Glomerular endothelial cell (primary cell): ENCODE data around the gene GCN1. TPM values are rescaled to one million over a fixed set of nuclear protein-coding genes. Genes with fewer than 3 reads are reported as not detected.
A peak's percentile ranks its signal among the peaks of the same experiment; 100 is the strongest.
"Not testable (repeated sequence)": the region's sequence is repeated elsewhere in the genome, so short reads cannot be mapped to it uniquely, and the experiment has no call there.

Experiments
- DNase-seq: peaks from one replicate; pipeline ENCODE4 v3.0.0-alpha.2; 2011; ENCODE audit warnings: low read depth, low spot score; ENCODE audit errors: extremely low read depth
- total RNA-seq: library from RNA; depleted of rRNA; stranded (reverse); fragments of >200 nt; gene quantifications from 2 replicates; pipeline ENCODE4 v1.2.3, GENCODE V29; 2015

GCN1 gene, protein sequence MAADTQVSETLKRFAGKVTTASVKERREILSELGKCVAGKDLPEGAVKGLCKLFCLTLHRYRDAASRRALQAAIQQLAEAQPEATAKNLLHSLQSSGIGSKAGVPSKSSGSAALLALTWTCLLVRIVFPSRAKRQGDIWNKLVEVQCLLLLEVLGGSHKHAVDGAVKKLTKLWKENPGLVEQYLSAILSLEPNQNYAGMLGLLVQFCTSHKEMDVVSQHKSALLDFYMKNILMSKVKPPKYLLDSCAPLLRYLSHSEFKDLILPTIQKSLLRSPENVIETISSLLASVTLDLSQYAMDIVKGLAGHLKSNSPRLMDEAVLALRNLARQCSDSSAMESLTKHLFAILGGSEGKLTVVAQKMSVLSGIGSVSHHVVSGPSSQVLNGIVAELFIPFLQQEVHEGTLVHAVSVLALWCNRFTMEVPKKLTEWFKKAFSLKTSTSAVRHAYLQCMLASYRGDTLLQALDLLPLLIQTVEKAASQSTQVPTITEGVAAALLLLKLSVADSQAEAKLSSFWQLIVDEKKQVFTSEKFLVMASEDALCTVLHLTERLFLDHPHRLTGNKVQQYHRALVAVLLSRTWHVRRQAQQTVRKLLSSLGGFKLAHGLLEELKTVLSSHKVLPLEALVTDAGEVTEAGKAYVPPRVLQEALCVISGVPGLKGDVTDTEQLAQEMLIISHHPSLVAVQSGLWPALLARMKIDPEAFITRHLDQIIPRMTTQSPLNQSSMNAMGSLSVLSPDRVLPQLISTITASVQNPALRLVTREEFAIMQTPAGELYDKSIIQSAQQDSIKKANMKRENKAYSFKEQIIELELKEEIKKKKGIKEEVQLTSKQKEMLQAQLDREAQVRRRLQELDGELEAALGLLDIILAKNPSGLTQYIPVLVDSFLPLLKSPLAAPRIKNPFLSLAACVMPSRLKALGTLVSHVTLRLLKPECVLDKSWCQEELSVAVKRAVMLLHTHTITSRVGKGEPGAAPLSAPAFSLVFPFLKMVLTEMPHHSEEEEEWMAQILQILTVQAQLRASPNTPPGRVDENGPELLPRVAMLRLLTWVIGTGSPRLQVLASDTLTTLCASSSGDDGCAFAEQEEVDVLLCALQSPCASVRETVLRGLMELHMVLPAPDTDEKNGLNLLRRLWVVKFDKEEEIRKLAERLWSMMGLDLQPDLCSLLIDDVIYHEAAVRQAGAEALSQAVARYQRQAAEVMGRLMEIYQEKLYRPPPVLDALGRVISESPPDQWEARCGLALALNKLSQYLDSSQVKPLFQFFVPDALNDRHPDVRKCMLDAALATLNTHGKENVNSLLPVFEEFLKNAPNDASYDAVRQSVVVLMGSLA (N-terminal part only)
- 66.9 and 96.0 TPM in 2 replicates for total RNA-seq

DNA sequence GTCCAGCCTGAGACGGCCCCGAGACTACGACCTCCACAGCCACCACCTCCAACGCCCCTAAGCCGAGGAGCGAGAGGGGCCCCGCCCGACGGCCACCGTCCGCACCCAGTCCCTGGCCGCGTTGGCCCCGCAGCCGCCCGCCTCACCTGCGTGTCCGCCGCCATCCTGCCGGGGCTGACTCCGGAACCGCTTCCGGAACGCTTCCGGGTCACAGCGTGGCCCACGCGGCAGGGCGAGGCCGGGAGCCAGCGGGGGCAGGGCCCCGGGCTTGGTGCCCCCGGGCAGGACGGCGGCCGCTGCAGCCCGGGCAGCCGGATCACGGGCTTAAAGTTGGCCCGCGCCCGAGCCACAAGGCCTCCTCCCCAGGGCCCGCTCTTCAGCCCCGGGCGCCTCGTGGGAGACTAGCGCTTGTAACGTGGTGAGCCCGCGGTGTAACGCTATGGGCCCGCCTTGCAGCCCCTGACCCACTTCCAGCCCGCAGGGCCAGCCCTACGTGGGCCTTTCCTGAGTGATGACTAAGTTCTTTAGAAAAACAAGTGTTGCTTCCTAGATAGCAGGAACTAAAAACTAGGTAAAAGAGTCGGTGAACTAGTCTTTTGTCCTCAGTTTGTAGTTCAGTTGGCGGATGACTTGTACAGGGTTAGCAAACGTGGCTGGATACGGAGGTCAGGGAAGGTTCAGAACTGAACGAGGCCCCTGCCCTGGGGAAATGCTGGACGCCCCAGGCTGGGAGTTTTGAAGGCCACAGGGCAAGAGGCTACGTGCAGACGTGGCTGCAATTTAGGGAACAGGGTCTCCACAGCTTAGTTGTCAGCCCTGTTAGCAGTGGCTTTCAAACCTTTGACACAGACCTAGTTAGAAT lies at the start of gene GCN1:
TSS of gene GCN1 (minus strand) at position 182 of the 862 bp plus-strand sequence. CDS start at position 164, 18 bp downstream.
- DNase-seq, result peak; percentile 23

GRCh38 chr12:120242971-120243699 lies 48.6 kb upstream of the GCN1 start:
- no peak for DNase-seq

- no peak for DNase-seq
These were observed 47.8 kb upstream of the GCN1 start for GRCh38 chr12:120242275-120242799.

- no peak for DNase-seq
These were observed 47.2 kb upstream of the GCN1 start for GRCh38 chr12:120241561-120242274.

DNA sequence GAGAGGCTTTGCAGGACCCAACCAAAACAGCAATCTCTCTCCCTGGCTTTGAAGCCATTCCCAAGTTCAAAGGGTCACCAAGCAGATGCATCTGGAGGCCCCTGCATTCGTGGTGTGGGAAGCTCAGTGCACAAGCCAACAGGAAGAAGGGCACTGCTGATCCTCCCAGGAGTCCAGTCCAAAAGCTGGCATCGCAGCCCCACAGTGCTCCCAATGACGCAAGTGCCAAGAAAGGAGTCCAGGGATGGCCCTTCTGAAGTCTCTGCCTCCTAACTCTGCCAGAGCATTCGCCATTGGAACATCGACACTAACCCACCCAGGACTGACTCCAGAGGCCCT lies 45.9 kb upstream of the GCN1 start:
- no peak for DNase-seq

DNA sequence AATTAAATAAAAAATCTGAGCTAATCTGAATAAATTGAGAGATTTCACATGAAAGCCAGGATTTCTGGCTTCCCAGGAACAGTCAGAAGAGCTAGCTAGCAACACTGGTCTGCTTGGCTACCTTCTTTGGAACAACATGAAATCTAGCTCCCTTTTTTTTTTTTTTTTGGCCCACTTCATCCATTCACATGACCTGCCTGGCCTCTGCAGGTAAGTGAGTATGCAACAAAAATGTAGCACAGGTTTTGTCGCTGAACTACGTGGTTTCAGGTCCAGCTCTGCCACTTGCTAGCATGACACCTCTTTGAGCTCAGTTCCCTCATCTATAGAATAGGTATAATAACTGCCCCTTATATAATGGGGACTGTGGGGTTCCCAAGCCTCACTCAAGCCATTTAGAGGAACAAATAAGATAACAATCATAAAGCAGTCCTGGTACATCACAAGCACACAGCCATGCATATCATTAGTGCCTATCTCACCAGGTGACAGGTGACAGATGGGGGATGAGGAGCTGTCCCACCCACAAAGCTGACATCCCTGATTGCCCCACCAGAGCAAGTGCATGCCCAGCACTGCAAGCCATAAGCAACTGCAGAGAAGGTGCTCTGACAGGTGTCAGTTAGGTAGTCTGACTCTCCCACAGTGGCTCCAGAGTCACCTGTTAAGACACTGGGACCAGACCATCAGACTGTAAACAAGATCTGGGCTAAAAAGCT lies 45.4 kb upstream of the GCN1 start:
- no peak for DNase-seq

DNA sequence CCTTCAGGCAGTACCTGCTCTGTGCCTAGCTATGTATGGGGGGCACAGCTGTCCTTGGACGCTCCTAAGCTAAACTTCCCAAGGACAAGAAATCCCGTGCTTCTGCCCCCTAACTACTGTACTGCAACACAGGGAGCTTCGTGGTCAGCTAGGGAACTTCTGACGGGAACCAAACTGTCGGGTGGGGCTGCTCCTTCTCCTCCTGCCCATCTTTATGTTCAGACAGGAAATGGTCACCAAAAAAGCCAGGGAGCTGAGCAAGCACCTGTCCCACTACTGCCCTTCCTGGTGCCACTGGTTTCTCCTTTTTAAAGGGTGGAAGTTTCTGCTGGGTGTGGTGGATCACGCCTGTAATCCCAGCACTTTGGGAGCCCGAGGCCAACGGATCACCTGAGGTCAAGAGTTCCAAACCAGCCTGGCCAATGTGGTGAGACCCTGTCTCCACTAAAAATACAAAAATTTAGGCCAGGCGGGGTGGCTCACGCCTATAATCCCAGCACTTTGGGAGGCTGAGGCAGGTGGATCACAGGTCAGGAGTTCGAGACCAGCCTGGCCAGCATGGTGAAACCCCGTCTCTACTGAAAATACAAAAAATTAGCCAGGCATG lies 44.4 kb upstream of the GCN1 start:
- no peak for DNase-seq

DNA sequence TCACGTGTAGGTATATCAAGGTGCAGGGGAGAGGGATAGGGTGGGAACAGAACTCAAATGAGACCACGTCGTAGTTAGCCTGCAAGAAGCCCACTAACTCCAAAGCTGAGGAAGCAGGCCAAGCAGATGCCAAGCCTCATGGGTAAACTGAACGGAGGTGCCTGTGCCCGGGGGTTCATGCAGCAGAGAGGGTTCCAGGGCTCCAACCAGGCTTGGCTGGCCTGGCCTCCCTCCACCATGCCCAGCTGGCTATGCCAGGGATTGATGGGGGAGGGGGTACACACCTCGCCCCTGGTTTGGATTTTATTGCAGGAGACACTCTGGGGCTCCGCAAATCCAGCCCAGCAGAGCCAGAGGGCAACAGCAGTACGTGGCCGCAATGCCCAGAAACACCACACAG lies 43.7 kb upstream of the GCN1 start:
- no peak for DNase-seq

DNA sequence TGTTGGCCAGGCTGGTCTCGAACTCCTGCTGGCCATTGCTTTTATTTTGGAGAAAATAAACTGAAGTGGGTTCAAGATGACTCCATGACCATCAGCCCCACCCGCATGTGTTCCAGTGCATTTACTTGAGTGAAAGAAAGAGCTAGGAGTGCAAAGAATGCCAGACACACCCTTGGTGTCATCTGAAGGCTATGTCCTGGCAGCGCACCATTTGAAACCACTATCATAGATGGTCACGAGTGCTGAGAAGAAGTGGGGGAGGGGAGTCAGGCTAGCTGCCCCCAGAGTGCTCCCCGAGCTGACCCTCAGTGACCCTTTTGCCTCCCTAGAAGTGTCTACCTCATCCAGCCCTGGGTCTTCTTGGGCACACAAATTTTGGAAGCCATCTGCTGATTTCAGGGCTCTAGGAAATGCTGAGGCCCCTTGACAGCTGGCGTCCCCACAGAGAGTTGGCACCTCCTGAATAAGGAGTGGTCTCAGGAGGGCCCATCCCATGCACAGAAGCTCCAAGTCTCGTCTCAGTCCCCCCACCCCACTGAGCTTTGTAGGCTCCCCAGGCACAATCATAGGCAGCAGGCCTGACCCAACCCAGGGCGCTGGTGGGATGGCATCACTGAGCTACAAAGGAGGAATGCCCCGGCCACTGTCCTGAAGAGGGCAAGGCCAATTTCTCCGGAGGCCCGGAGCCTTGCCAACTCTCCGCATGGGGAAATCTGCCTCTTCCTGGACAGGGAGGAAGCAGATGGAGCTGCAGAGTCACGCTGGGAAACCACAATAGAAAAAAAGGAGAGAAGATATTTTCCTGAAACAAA lies 43.1 kb upstream of the GCN1 start:
- DNase-seq, result no peak

DNA sequence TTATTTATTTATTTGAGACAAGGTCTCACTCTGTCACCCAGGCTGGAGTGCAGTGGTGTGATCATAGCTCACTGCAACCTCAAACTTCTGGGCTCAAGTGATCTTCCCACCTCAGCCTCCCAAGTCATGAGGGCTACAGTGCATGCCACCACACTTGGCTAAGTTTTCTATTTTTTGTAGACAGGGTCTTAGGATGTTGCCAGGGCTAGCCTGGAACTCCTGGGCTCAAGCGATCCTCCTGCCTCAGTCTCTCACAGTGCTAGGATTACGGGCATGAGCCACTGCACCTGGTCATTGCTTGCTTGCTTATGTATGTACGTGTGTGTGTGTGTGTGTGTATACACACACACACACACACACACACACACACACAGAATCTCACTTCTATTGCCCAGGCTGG lies 42.3 kb upstream of the GCN1 start:
- DNase-seq, result not testable (repeated sequence)

DNA sequence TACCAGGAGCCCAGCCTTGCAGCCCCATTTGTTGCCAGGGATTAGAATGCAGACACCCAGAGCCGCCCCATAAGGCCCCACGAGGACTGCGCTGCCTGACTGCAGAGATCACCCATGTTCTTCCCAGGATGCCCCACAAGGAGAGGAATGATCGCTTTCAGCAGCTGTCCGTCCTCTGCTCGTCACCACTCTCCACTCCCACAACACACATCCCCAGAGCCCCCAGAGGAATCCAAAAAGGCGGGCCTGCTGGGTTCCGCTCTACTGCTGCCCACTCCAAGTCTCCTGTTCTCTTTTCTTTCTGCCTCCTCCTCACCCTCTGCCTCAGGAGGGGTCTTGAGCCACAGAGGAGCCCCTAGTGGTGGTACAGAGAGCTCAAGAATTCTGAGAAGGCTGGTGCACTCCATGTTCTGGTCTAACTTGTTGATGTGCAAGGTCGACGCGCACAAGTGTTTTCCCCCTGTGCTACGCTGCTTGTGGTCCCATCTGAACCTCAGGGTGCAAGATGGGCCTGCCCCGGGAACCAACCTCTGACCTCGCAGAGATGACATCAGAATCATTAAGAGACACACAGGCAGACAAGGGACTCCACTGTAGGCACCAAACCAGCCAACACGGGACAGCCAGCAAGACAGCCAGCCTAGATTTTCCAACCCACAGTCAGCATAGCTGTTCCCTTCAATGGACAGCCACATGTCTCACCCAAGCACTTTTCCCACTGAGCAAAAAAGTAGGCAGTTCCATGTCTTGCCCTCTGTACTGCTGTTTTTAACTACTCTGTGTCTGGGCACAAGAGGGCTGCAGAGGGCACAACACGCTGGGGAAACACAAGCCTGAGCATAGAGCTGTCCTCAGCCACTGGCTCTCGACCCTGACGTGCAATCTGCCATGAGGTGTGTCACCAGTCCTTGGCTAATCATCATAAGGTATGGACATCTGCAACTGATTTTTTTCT lies 41.1 kb upstream of the GCN1 start:
- DNase-seq, result no peak

- DNase-seq, result no peak
These were observed 40.3 kb upstream of the GCN1 start for GRCh38 chr12:120234643-120235368.

- peak; percentile 80 for DNase-seq
These were observed 36.9 kb upstream of the GCN1 start for GRCh38 chr12:120231316-120232011.

GRCh38 chr12:120230974-120231315 lies 36.4 kb upstream of the GCN1 start:
- no peak for DNase-seq
